ENCODE results near the gene SWSAP1. TPM values are rescaled to one million over a fixed set of nuclear protein-coding genes. Genes with fewer than 3 reads are reported as not detected.
A peak's percentile ranks its signal among the peaks of the same experiment; 100 is the strongest.

The SWSAP1 gene
- total RNA-seq, 1 donor from 2014 or later: 3.6 TPM

DNA sequence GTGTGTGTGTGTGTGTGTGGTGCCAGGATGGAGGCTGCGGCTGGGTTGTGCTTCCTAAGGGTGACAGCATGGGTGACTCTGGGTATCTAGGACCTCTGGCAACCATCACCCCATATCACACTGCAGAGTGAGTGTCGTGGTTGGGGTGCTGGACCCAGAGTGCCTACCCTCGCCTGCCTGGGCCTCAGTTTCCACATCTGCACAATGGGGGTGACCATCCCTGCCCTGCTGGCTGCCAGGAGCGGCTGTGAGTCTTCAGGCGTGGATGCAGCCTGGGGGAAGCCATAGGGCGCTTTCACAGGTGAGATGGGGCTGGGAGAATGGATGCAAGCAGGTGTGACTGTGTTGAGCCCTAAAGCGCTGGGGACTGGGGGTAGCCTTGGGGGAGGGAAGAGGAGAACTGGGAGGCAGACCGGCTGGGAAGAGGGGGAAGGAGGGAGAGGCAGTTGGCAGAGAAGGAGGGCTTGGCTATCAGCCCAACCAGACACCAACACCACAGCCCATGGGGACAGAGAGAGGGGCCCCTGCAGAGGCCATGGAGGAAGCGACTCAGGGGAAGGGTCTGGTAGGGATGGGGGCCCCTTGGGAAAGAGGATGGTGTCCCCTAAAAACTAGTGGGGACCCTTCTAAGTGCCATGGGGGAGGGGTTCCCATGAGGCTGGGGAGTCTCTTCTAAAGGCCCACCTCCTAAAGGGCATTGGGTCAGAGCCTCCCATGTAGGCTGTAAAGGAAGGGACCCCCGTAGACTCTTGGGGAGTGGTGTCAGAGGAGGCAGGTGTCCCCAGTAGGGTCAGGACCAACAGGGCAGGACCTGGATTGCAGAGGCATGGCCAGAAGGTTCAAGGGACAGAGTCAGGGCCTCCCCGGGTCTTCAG lies 17.6 kb upstream of the SWSAP1 start:
- no peak overlapping the region for H3K27ac ChIP-seq
- DNase-seq: no peak
- intact Hi-C loops (cut with DNase I): no loop called here

GRCh38 chr19:11359421-11359820 lies 15.0 kb upstream of the SWSAP1 start:
- Histone ChIP-seq H3K27ac (no peak overlapping the region), H3K27me3 (ENCODE audit: low read depth) (no peaks in the 10 kb centered on the region), H3K4me1 (peaks cover 14% of the 10 kb centered on the region), H3K36me3 (peaks cover 32% of the 10 kb centered on the region), H3K4me3 (no peak overlapping the region), H3K9me3 (no peaks in the 10 kb centered on the region)
- no peak for ATAC-seq
- TF ChIP-seq, protein P1, sequence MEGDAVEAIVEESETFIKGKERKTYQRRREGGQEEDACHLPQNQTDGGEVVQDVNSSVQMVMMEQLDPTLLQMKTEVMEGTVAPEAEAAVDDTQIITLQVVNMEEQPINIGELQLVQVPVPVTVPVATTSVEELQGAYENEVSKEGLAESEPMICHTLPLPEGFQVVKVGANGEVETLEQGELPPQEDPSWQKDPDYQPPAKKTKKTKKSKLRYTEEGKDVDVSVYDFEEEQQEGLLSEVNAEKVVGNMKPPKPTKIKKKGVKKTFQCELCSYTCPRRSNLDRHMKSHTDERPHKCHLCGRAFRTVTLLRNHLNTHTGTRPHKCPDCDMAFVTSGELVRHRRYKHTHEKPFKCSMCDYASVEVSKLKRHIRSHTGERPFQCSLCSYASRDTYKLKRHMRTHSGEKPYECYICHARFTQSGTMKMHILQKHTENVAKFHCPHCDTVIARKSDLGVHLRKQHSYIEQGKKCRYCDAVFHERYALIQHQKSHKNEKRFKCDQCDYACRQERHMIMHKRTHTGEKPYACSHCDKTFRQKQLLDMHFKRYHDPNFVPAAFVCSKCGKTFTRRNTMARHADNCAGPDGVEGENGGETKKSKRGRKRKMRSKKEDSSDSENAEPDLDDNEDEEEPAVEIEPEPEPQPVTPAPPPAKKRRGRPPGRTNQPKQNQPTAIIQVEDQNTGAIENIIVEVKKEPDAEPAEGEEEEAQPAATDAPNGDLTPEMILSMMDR (IDR thresholded peaks at IDR 0.05): no peak
- no peak for DNase-seq
- intact Hi-C loops (cut with DNase I): no loop called here

More for the DNA sequence above, 17.6 kb upstream of the SWSAP1 start:
- Histone ChIP-seq H3K4me3 (no peak overlapping the region), H3K36me3 (peaks cover 10% of the 10 kb centered on the region), H3K9me3 (no peaks in the 10 kb centered on the region), H3K4me1 (peaks cover 14% of the 10 kb centered on the region), H3K27me3 (ENCODE audit: low read depth) (no peaks in the 10 kb centered on the region)
- no peak for ATAC-seq
- TF ChIP-seq, protein P1 (IDR thresholded peaks at IDR 0.05): no peak

GRCh38 chr19:11361037-11361770 lies 13.3 kb upstream of the SWSAP1 start:
- Histone ChIP-seq H3K4me1 (peaks cover 8% of the 10 kb centered on the region), H3K36me3 (peaks cover 48% of the 10 kb centered on the region), H3K9me3 (no peaks in the 10 kb centered on the region), H3K27ac (no peak overlapping the region), H3K27me3 (ENCODE audit: low read depth) (no peaks in the 10 kb centered on the region), H3K4me3 (no peak overlapping the region)
- peak; percentile 65 to 71 for ATAC-seq
- TF ChIP-seq, protein P1 (IDR thresholded peaks at IDR 0.05): no peak
- DNase-seq: peak; percentile 84
- intact Hi-C loops (cut with DNase I): no loop called here

- H3K9me3 ChIP-seq: no peaks in the 10 kb centered on the region
- intact Hi-C loops (cut with DNase I): no loop called here
- ATAC-seq (no peak), DNase-seq (no peak)
- no peaks in the 10 kb centered on the region for H3K27me3 ChIP-seq (ENCODE audit: low read depth)
- peaks cover 49% of the 10 kb centered on the region for H3K36me3 ChIP-seq
- peaks cover 5% of the 10 kb centered on the region for H3K4me1 ChIP-seq
- TF ChIP-seq, protein P1 (IDR thresholded peaks at IDR 0.05): no peak
- no peak overlapping the region for H3K27ac ChIP-seq
- H3K4me3 ChIP-seq: no peak overlapping the region
These were observed 12.4 kb upstream of the SWSAP1 start for GRCh38 chr19:11361771-11362731.

- ATAC-seq: no peak
- Histone ChIP-seq H3K27me3 (ENCODE audit: low read depth) (no peaks in the 10 kb centered on the region), H3K4me3 (no peak overlapping the region), H3K4me1 (peaks cover 5% of the 10 kb centered on the region), H3K36me3 (peaks cover 58% of the 10 kb centered on the region), H3K9me3 (no peaks in the 10 kb centered on the region), H3K27ac (no peak overlapping the region)
- intact Hi-C loops (cut with DNase I): no loop called here
- TF ChIP-seq, protein P1 (IDR thresholded peaks at IDR 0.05): no peak
- no peak for DNase-seq
These were observed 10.6 kb upstream of the SWSAP1 start for GRCh38 chr19:11363881-11364280.
